Colon (tissue), 2 donors: ENCODE measurements around the gene ERI3.
"Not testable (repeated sequence)": the region's sequence is repeated elsewhere in the genome, so short reads cannot be mapped to it uniquely, and the experiment has no call there.

Experiments
- FAIRE-seq: peaks from 2 replicates; lab custom pipeline; 2012; peaks lifted over from hg19 to GRCh38; lab: Jason Lieb, UNC
- donor health status: control.
- donor health status: control.

The ERI3 gene

GRCh38 chr1:44235808-44236207 lies 119.2 kb downstream of the ERI3 start:
- no peak for FAIRE-seq

GRCh38 chr1:44233593-44233992 lies 121.5 kb downstream of the ERI3 start:
- no peak for FAIRE-seq

GRCh38 chr1:44230796-44231195 lies 124.3 kb downstream of the ERI3 start:
- FAIRE-seq = no peak

GRCh38 chr1:44229435-44230167 lies 125.5 kb downstream of the ERI3 start:
- FAIRE-seq = no peak

- no peak for FAIRE-seq
Observed at GRCh38 chr1:44228218-44228617, 126.8 kb downstream of the ERI3 start.

- FAIRE-seq = no peak
Observed at GRCh38 chr1:44227211-44227610, 127.8 kb downstream of the ERI3 start.

- no peak for FAIRE-seq
Observed at GRCh38 chr1:44225761-44226160, 129.3 kb downstream of the ERI3 start.

- no peak for FAIRE-seq
Observed at GRCh38 chr1:44223187-44223610, 131.9 kb downstream of the ERI3 start.

- FAIRE-seq = no peak
Observed at GRCh38 chr1:44222397-44223186, 132.5 kb downstream of the ERI3 start.

- FAIRE-seq = no peak
Observed at GRCh38 chr1:44221769-44222168, 133.3 kb downstream of the ERI3 start.

- FAIRE-seq = no peak
Observed at GRCh38 chr1:44220755-44221154, 134.3 kb downstream of the ERI3 start.

GRCh38 chr1:44220001-44220751 lies 134.9 kb downstream of the ERI3 start:
- no peak for FAIRE-seq

- no peak for FAIRE-seq
Observed at GRCh38 chr1:44219301-44219626, 135.8 kb downstream of the ERI3 start.

GRCh38 chr1:44218503-44219300 lies 136.4 kb downstream of the ERI3 start:
- no peak for FAIRE-seq

- FAIRE-seq = no peak
Observed at GRCh38 chr1:44217809-44218410, 137.1 kb downstream of the ERI3 start.

- no peak for FAIRE-seq
Observed at GRCh38 chr1:44213222-44214112, 141.6 kb downstream of the ERI3 start, which contains the start of gene DMAP1. TSS of gene DMAP1 (plus strand) at chr1:44213471. CDS start at chr1:44213754, 283 bp downstream.

- FAIRE-seq = no peak
Observed at GRCh38 chr1:44212355-44213221, 142.5 kb downstream of the ERI3 start.

GRCh38 chr1:44210595-44210994 lies 144.5 kb downstream of the ERI3 start:
- FAIRE-seq = no peak

- FAIRE-seq = no peak
Observed at GRCh38 chr1:44208226-44208625, 146.8 kb downstream of the ERI3 start.

GRCh38 chr1:44206545-44206944 lies 148.5 kb downstream of the ERI3 start:
- not testable (repeated sequence) for FAIRE-seq
